Muscle of leg (tissue), 11 donors: ENCODE results near the gene DPH1. TPM values are rescaled to one million over a fixed set of nuclear protein-coding genes. Genes with fewer than 3 reads are reported as not detected.

Experiments
- DNase-seq: peaks from one replicate; pipeline ENCODE4 v3.0.0; 2013
- H3K27ac ChIP-seq: one replicate; pipeline ENCODE4 v1.5.1; 2013; ENCODE audit warnings: mild to moderate bottlenecking, low read length, control low read depth
- H3K27me3 ChIP-seq: one replicate; pipeline ENCODE4 v1.6.1; 2013; ENCODE audit warnings: low read length; ENCODE audit not compliant: control insufficient read depth, insufficient read depth
- H3K36me3 ChIP-seq: one replicate; pipeline ENCODE4 v1.6.1; 2013; ENCODE audit warnings: low read length; ENCODE audit not compliant: control insufficient read depth, insufficient read depth
- H3K4me1 ChIP-seq: one replicate; pipeline ENCODE4 v1.6.1; 2013; ENCODE audit warnings: low read length; ENCODE audit not compliant: control insufficient read depth, insufficient read depth
- H3K4me3 ChIP-seq: one replicate; pipeline ENCODE4 v1.5.1; 2013; ENCODE audit warnings: low read length, control low read depth
- H3K9me3 ChIP-seq: replicated peaks from 2 replicates; pipeline ENCODE4 v1.6.1; 2013; ENCODE audit warnings: low read depth, low read length; ENCODE audit not compliant: control insufficient read depth
- WGBS: methylation state at CpG from one replicate; pipeline ENCODE4 v1.1.5; 2013; ENCODE audit warnings: missing lambda C conversion rate; ENCODE audit not compliant: insufficient coverage; 5-methylcytosine and 5-hydroxymethylcytosine counted together
- polyA plus RNA-seq, 8 donors: library from polyadenylated mRNA; unstranded; fragments of 120-200 nt; gene quantifications; one replicate each; pipeline versions ENCODE4 v1.2.1 to v1.2.3, GENCODE V29; 2013; ENCODE audit warnings: inconsistent platforms in 1 of 8, low replicate concordance in 1 of 8; ENCODE audit not compliant: insufficient read length in 8 of 8, insufficient read depth in 1 of 8
- total RNA-seq: library from RNA; stranded (reverse); fragments of 120-200 nt; gene quantifications from one replicate; pipeline ENCODE4 v1.2.4, GENCODE V29; 2013

Gene DPH1
- total and polyA plus RNA-seq, 9 donors, result 23.3 to 37.0 (median 31.2) TPM

DNA sequence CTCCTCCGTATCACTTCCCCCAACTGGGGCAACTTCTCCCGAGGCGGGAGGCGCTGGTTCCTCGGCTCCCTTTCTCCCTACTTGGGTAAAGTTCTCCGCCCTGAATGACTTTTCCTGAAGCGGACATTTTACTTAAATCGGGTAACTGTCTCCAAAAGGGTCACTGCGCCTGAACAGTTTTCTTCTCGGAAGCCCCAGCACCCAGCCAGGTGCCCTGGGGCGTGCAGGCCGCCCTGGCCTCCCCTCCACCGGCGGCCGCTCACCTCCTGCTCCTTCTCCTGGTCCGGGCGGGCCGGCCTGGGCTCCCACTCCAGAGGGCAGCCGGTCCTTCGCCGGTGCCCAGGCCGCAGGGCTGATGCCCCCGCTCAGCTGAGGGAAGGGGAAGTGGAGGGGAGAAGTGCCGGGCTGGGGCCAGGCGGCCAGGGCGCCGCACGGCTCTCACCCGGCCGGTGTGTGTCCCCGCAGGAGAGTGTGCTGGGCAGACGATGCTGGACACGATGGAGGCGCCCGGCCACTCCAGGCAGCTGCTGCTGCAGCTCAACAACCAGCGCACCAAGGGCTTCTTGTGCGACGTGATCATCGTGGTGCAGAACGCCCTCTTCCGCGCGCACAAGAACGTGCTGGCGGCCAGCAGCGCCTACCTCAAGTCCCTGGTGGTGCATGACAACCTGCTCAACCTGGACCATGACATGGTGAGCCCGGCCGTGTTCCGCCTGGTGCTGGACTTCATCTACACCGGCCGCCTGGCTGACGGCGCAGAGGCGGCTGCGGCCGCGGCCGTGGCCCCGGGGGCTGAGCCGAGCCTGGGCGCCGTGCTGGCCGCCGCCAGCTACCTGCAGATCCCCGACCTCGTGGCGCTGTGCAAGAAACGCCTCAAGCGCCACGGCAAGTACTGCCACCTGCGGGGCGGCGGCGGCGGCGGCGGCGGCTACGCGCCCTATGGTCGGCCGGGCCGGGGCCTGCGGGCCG, 26.5 kb downstream of the DPH1 start:
- WGBS, result 7% methylated on average over 79 of the region's 85 CpGs
- peaks cover 51% of the 10 kb centered on the region for H3K4me1 ChIP-seq
- H3K9me3 ChIP-seq, result no peaks in the 10 kb centered on the region
- peak overlapping the region; percentile 75 for H3K27ac ChIP-seq
- peaks cover 48% of the 10 kb centered on the region for H3K27me3 ChIP-seq
- DNase-seq, result peak; percentile 61
- peaks cover 28% of the 10 kb centered on the region for H3K36me3 ChIP-seq
- peak overlapping the region; percentile 56 for H3K4me3 ChIP-seq

DNA sequence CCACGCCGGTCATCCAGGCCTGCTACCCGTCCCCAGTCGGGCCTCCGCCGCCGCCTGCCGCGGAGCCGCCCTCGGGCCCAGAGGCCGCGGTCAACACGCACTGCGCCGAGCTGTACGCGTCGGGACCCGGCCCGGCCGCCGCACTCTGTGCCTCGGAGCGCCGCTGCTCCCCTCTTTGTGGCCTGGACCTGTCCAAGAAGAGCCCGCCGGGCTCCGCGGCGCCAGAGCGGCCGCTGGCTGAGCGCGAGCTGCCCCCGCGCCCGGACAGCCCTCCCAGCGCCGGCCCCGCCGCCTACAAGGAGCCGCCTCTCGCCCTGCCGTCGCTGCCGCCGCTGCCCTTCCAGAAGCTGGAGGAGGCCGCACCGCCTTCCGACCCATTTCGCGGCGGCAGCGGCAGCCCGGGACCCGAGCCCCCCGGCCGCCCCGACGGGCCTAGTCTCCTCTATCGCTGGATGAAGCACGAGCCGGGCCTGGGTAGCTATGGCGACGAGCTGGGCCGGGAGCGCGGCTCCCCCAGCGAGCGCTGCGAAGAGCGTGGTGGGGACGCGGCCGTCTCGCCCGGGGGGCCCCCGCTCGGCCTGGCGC, 27.3 kb downstream of the DPH1 start:
- no peak overlapping the region for H3K4me3 ChIP-seq
- H3K9me3 ChIP-seq, result no peaks in the 10 kb centered on the region
- peaks cover 51% of the 10 kb centered on the region for H3K4me1 ChIP-seq
- peaks cover 33% of the 10 kb centered on the region for H3K36me3 ChIP-seq
- DNase-seq, result peak; percentile 36
- peaks cover 40% of the 10 kb centered on the region for H3K27me3 ChIP-seq
- no peak overlapping the region for H3K27ac ChIP-seq
- WGBS, result 6% methylated on average over 81 of the region's 81 CpGs

- WGBS, result 21% methylated on average over 98 of the region's 98 CpGs
- peaks cover 38% of the 10 kb centered on the region for H3K27me3 ChIP-seq
Observed at GRCh38 chr17:2057760-2058585, 28.0 kb downstream of the DPH1 start.

GRCh38 chr17:2058586-2059546, 28.9 kb downstream of the DPH1 start:
- 11% methylated on average over 55 of the region's 78 CpGs for WGBS
- peak overlapping the region; percentile 42 for H3K4me3 ChIP-seq
- peak; percentile 79 for DNase-seq
- peak overlapping the region; percentile 78 for H3K27ac ChIP-seq
- H3K27me3 ChIP-seq, result peaks cover 29% of the 10 kb centered on the region
- peaks cover 40% of the 10 kb centered on the region for H3K36me3 ChIP-seq
- H3K9me3 ChIP-seq, result no peaks in the 10 kb centered on the region
- H3K4me1 ChIP-seq, result peaks cover 56% of the 10 kb centered on the region

More at GRCh38 chr17:2057760-2058585, 28.0 kb downstream of the DPH1 start:
- Histone ChIP-seq H3K36me3 (peaks cover 33% of the 10 kb centered on the region), H3K27ac (peak overlapping the region; percentile 65), H3K4me3 (peak overlapping the region; percentile 42), H3K9me3 (no peaks in the 10 kb centered on the region), H3K4me1 (peaks cover 55% of the 10 kb centered on the region)
- DNase-seq, result peak; percentile 56

DNA sequence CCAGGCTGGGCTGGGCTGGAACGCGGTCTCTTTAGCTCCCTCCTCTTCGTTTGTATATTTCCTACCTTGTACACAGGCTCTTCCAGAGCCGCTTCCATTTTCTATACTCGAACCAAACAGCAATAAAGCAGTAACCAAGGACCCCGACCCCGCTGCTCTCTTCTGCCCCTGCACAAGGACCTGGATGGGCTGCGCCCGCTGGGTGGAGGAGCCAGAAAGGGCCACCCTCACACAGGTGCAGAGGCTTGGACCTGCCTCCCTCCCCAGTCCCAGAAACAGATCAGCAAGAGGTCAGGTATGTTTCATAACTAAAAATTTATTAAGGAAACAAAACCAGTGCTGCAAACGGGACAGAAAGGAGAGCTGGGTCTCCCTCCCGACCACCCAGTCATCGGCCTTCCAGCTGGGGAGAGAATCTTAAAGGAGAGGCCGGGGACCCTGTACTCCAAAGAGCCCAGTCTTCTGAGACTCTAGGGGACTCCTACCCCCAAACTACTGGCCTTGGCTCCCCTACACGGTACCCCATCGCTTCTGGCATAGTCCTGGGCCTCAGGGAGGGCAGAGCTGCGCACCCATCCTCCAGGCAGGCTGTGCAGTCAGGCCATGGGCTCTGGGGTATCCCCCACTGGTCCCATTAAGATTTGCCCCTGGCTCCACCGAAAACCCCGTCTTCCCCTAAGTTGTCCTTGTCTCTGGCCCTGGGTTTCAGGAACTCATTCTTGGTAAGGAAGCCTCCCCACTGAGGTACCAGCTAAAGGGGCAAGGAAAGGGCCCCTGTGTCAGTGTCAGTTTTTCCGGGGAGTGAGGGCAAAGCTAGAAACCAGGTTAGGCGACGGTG, 29.8 kb downstream of the DPH1 start:
- WGBS, result 42% methylated on average over 15 of the region's 21 CpGs
- H3K4me1 ChIP-seq, result peaks cover 56% of the 10 kb centered on the region
- no peak for DNase-seq
- H3K4me3 ChIP-seq, result peak overlapping the region; percentile 42
- H3K36me3 ChIP-seq, result peaks cover 49% of the 10 kb centered on the region
- H3K27me3 ChIP-seq, result peaks cover 20% of the 10 kb centered on the region
- peak overlapping the region; percentile 78 for H3K27ac ChIP-seq
- H3K9me3 ChIP-seq, result no peaks in the 10 kb centered on the region

DNA sequence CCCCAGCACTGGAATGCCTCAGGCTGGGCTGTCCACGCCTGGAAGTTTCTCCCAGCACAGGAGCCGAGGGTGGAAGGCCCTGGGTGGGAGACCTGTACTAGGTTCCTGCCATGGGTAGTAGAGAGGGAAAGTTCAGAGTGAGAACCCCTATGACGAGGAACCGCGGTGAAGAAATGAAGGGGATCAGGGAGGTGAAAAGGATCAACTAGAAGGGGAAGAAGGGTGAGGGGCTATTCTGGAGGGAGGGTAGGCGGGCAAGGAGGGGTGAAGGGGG, 30.4 kb downstream of the DPH1 start:
- Histone ChIP-seq H3K4me1 (peaks cover 62% of the 10 kb centered on the region), H3K36me3 (peaks cover 55% of the 10 kb centered on the region), H3K27ac (peak overlapping the region; percentile 78), H3K27me3 (peaks cover 18% of the 10 kb centered on the region), H3K9me3 (no peaks in the 10 kb centered on the region), H3K4me3 (peak overlapping the region; percentile 42)
- 35% methylated on average over 5 of the region's 6 CpGs for WGBS
- no peak for DNase-seq

- peak; percentile 65 for DNase-seq
- peaks cover 67% of the 10 kb centered on the region for H3K4me1 ChIP-seq
- peak overlapping the region; percentile 78 for H3K27ac ChIP-seq
- H3K9me3 ChIP-seq, result no peaks in the 10 kb centered on the region
- H3K27me3 ChIP-seq, result peaks cover 18% of the 10 kb centered on the region
- WGBS, result 56% methylated on average over 10 of the region's 21 CpGs
- H3K36me3 ChIP-seq, result peaks cover 58% of the 10 kb centered on the region
- H3K4me3 ChIP-seq, result peak overlapping the region; percentile 42
Observed at GRCh38 chr17:2060681-2061440, 30.9 kb downstream of the DPH1 start.

GRCh38 chr17:2061441-2061958, 31.5 kb downstream of the DPH1 start:
- DNase-seq, result peak; percentile 31
- Histone ChIP-seq H3K27me3 (peaks cover 13% of the 10 kb centered on the region), H3K27ac (peak overlapping the region; percentile 78), H3K36me3 (peaks cover 65% of the 10 kb centered on the region), H3K4me1 (peaks cover 73% of the 10 kb centered on the region), H3K4me3 (no peak overlapping the region), H3K9me3 (no peaks in the 10 kb centered on the region)
- 49% methylated on average over 12 of the region's 17 CpGs for WGBS
